HUDEP-2 (cell line): ENCODE measurements around the gene APMAP.

ENCODE experiments used
- DNase-seq, 76 experiments: peaks; one replicate each; lab custom pipeline; 2025; ENCODE audit not compliant: unreplicated experiment in 76 of 76; lab: John Stamatoyannopoulos, UW

Gene APMAP

DNA sequence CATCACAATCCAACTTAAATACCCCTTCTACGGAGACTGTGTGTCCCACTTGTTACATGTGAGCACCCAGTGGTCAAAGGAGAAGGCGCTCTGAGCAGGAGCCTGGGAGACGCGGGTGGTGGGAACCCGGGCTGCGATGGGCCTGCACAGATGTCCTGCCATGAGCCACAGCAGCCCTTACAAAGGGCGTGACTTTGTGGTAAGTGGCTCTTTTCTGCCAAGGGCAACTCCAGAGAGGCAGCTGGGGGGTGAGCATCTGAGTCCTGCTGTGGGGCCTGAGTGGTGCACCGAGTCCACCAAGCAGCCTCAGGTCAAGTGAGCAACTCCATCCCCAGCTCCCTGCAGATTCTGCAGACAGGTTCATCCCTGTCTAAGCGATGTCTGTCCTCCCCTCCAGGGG lies 77.1 kb downstream of the APMAP start:
- no peak for DNase-seq

DNA sequence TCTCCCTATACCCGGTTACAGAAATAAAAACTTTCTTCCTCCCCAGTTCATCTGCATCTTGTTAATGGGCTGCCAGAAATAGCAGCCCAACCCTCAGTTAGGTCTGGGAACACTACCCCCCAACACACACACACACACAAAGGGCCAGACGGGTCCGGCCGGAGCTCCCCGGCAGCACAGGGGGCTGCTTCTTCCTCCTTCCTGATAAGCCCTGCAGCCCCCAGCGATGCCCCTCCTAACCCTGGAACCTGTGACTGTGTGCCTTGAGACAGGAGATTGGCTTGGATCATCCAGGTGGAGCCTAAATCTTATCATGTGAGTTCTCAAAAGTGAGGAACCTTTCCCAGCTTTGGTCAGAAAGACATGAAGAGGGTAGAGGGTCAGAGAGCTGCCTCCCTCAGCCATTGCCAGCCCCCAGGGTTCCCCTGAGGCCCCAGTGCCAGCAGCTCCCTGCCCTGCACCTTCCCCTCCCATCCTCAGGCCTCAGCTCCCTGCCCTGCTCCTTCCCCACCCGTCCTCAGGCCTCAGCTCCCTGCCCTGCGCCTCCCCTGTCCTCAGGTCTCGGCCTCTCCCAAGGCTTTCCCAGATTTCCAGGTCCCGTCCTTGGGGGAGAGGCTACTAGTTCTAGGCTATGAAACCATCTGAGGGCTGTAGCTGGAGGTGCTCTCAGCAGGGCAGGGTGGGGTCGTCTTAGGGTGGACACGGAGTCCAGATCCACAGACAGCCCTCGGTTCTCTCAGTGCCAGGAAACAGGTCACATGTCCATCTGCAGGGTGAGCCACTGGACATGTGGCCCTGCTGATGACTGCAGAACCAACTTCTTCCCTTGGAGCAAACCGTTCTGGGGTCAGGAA lies 77.9 kb downstream of the APMAP start:
- DNase-seq = no peak

DNA sequence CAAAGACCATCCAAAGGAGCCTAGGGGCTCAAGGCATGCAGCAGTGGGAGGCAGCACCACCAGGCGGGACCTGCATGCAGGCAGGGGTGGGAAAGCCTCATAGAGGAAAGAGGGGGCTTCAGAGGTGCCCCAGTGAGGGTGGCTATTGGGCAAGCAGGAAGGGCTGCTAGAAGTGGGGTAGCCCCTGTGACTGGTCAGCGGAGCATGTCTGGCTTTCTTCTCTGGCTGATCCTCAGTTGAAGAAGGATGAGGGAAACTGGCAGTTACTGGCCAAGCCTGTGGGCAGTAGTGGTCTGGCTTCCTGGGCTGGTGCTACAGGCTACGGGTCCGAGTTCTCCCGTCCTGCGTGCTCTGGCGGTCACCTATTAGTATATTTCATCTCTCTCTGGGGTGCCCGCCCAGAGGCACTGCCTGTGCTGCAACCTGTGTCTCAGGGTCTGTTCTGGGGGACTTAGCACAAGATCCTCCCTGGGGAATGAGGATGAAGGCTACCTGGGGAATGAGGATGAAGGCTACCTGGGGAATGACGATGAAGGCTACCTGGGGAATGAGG lies 79.4 kb downstream of the APMAP start:
- DNase-seq = no peak
